HG02943 (cell line): ENCODE measurements around the gene NCAM1.

Experiments used
- ATAC-seq: cut with Tn5 transposase; IDR thresholded peaks from one replicate; pipeline ENCODE4 v1.9.1; 2021; ENCODE audit warnings: mild to moderate bottlenecking, low read depth, moderate library complexity; ENCODE audit not compliant: unreplicated experiment

NCAM1 gene

GRCh38 chr11:112967082-112967481 is 5.9 kb downstream of the NCAM1 start:
- ATAC-seq: no peak

GRCh38 chr11:112968941-112969713 is 7.9 kb downstream of the NCAM1 start:
- ATAC-seq: no peak

GRCh38 chr11:112971195-112971594 is 10.0 kb downstream of the NCAM1 start:
- no peak for ATAC-seq

GRCh38 chr11:112971827-112972226 is 10.6 kb downstream of the NCAM1 start:
- ATAC-seq: no peak

GRCh38 chr11:112972399-112973145 is 11.4 kb downstream of the NCAM1 start:
- ATAC-seq: no peak

- ATAC-seq: no peak
Observed at GRCh38 chr11:112975051-112975450, 13.8 kb downstream of the NCAM1 start.

- ATAC-seq: no peak
Observed at GRCh38 chr11:112975493-112975892, 14.3 kb downstream of the NCAM1 start.

GRCh38 chr11:112977755-112978154 is 16.5 kb downstream of the NCAM1 start:
- ATAC-seq: no peak

GRCh38 chr11:112983887-112984286 is 22.7 kb downstream of the NCAM1 start:
- ATAC-seq: no peak

- ATAC-seq: no peak
Observed at GRCh38 chr11:112989198-112989597, 28.0 kb downstream of the NCAM1 start.

GRCh38 chr11:112993808-112994207 is 32.6 kb downstream of the NCAM1 start:
- ATAC-seq: no peak

GRCh38 chr11:112995423-112996090 is 34.3 kb downstream of the NCAM1 start:
- no peak for ATAC-seq

- ATAC-seq: no peak
Observed at GRCh38 chr11:112996994-112997393, 35.8 kb downstream of the NCAM1 start.

- ATAC-seq: no peak
Observed at GRCh38 chr11:112997857-112998466, 36.7 kb downstream of the NCAM1 start.

GRCh38 chr11:112999520-112999919 is 38.3 kb downstream of the NCAM1 start:
- no peak for ATAC-seq

GRCh38 chr11:113001709-113002108 is 40.5 kb downstream of the NCAM1 start:
- no peak for ATAC-seq

GRCh38 chr11:113006896-113007445 is 45.8 kb downstream of the NCAM1 start:
- no peak for ATAC-seq

- no peak for ATAC-seq
Observed at GRCh38 chr11:113014262-113015097, 53.3 kb downstream of the NCAM1 start.

GRCh38 chr11:113015098-113015455 is 53.9 kb downstream of the NCAM1 start:
- ATAC-seq: no peak

- ATAC-seq: no peak
Observed at GRCh38 chr11:113016905-113017304, 55.7 kb downstream of the NCAM1 start.
